Measurements from ENCODE around the gene ASAP3. TPM values are rescaled to one million over a fixed set of nuclear protein-coding genes. Genes with fewer than 3 reads are reported as not detected.

The ASAP3 gene
- total and polyA plus RNA-seq, 2 of the 4 experiments (the other 2 are of a cell fraction), result 18.6 to 18.8 TPM

GRCh38 chr1:23420778-23421177 lies 63.2 kb downstream of the ASAP3 start:
- Histone ChIP-seq H2BK20ac (ENCODE audit: low read depth, low read length) (no peak overlapping the region), H2BK5ac (ENCODE audit: low read depth, low read length, poor library complexity, severe bottlenecking) (no peak overlapping the region), H2BK15ac (ENCODE audit: low read depth, low read length) (no peak overlapping the region; the same call in 2 of the 3 replicates), H3K9me3 (ENCODE audit: control insufficient read depth, insufficient read depth, low read length) (no peaks in the 10 kb centered on the region), H2AFZ (replicated peaks; ENCODE audit: low read length, poor library complexity) (no peak overlapping the region), H2BK120ac (ENCODE audit: low read depth, low read length) (no peak overlapping the region), H4K8ac (ENCODE audit: low read depth in 2 of 2, low read length in 2 of 2) (no peak overlapping the region), H3K4me3 (ENCODE audit: insufficient read depth, low read depth, low read length) (no peak overlapping the region), H3K56ac (ENCODE audit: extremely low read depth, insufficient read depth, low read length) (no peak overlapping the region), H3K4me2 (ENCODE audit: low read depth, low read length) (no peak overlapping the region), H4K91ac (ENCODE audit: insufficient read depth, low read depth, low read length) (no peak overlapping the region), H3K4me1 (ENCODE audit: control insufficient read depth, insufficient read depth, low read length) (peaks cover 16% of the 10 kb centered on the region), H3K79me1 (ENCODE audit: low read depth in 1 of 2, low read length in 2 of 2) (peaks cover 0 to 11% of the 10 kb centered on the region in 2 experiments; a peak in 2 of 4 replicates), H3K36me3 (ENCODE audit: control insufficient read depth, insufficient read depth, low read length) (no peaks in the 10 kb centered on the region), H3K9ac (ENCODE audit: low read depth, low read length) (no peak overlapping the region), H4K20me1 (ENCODE audit: insufficient read depth, low read length) (no peaks in the 10 kb centered on the region; the same call in 1 of the 2 replicates), H3K14ac (replicated peaks; ENCODE audit: low read depth, low read length) (0 out of 2 replicates have a peak overlapping the region, but pooled peaks have one; percentile 21), H2AK9ac (replicated peaks; ENCODE audit: low read depth, low read length, poor library complexity) (peak overlapping the region; percentile 43), H4K5ac (ENCODE audit: low read depth, low read length) (no peak overlapping the region), H3K9me1 (ENCODE audit: insufficient read depth, low read length) (peaks cover 22% of the 10 kb centered on the region), H3K18ac (ENCODE audit: low read depth, low read length) (no peak overlapping the region), H3K4ac (ENCODE audit: low read depth, low read length) (no peak overlapping the region), H3K23ac (ENCODE audit: low read depth, low read length) (no peak overlapping the region), H2AK5ac (ENCODE audit: low read depth, low read length) (peak overlapping the region; percentile 64), H3K27me3 (ENCODE audit: control insufficient read depth, insufficient read depth, low read length) (no peaks in the 10 kb centered on the region), H3K27ac (ENCODE audit: insufficient read depth, low read length) (no peak overlapping the region)
- no peak for ATAC-seq (ENCODE audit: low read depth)
- ChIA-PET POLR2A (ENCODE audit: unreplicated experiment) (no interaction called here), CTCF (no interaction called here)
- TF ChIP-seq RCOR1 (IDR thresholded peaks at IDR 0.05; ENCODE audit: insufficient replicate concordance, low read length) (no peak), RAD21 (IDR thresholded peaks at IDR 0.05; ENCODE audit: low read length) (no peak)
- no peak for DNase-seq
- dilution Hi-C loops (cut with HindIII; ENCODE audit: low sequenced_read_pairs, unreplicated experiment), result loop anchor here (10.0 kb wide), 1 partner anchor 86 kb away; no protein-coding TSS in a partner anchor
- in situ Hi-C loops (cut with MboI; ENCODE audit: low sequenced_read_pairs), result no loop called here
- no TSS peak for BruUV-seq (replicated peaks)
- intact Hi-C loops (cut with micrococcal nuclease), result loop anchor here (5.0 kb wide), 1 partner anchor 117 kb away; no protein-coding TSS in a partner anchor
- 100% methylated on average over 1 of the region's 3 CpGs; no CpG with 5 or more reads in 1 of the 2 experiments for WGBS, 2 experiments (ENCODE audit: extremely low coverage in 2 of 2, insufficient read length in 1 of 2)
